Suppressor macrophage (primary cell): Measurements from ENCODE around the gene CEACAM3.
"Not testable (repeated sequence)": the region's sequence is repeated elsewhere in the genome, so short reads cannot be mapped to it uniquely, and the experiment has no call there.

Experiments used
- DNase-seq, 4 experiments: peaks; one replicate each; pipeline ENCODE4 v3.0.0-alpha.2; 2020 to 2022
- total RNA-seq, 17 experiments: gene quantifications; one replicate each; lab custom pipeline; 2026; ENCODE audit warnings: mixed read lengths in 6 of 17, inconsistent platforms in 3 of 17; lab: John Stamatoyannopoulos, UW

CEACAM3 gene
- 0 to 2.1 (median 0.10) reads per million in 17 experiments for total RNA-seq

GRCh38 chr19:41796362-41796761 lies at the start of gene CEACAM3:
CEACAM3 (plus strand) TSS chr19:41796587; CDS start chr19:41796678, 91 bp downstream.
- DNase-seq = peak; percentile 59 to 71 (median 66)

GRCh38 chr19:41746593-41747227 lies 49.7 kb upstream of the CEACAM3 start:
- DNase-seq = peak; percentile 61 to 77 (median 69)

- no peak for DNase-seq
Measured at GRCh38 chr19:41748012-41748411, 48.4 kb upstream of the CEACAM3 start.

GRCh38 chr19:41750248-41751134 lies 45.9 kb upstream of the CEACAM3 start:
- peak in 2 of 4 experiments; percentile 5 to 14 for DNase-seq

GRCh38 chr19:41753159-41753558 lies 43.2 kb upstream of the CEACAM3 start:
- peak; percentile 68 to 91 (median 85) for DNase-seq

GRCh38 chr19:41753936-41754529 lies 42.4 kb upstream of the CEACAM3 start:
- DNase-seq = peak; percentile 65 to 82 (median 72)

- DNase-seq = peak in 3 of 4 experiments; percentile 14 to 35 (median 29)
Measured at GRCh38 chr19:41755328-41755913, 41.0 kb upstream of the CEACAM3 start, which contains the start of gene CEACAM6. CEACAM6 (plus strand) TSS chr19:41755530; CDS start chr19:41755639, 109 bp downstream.

GRCh38 chr19:41758846-41759245 lies 37.5 kb upstream of the CEACAM3 start:
- DNase-seq = no peak

- DNase-seq = no peak
Measured at GRCh38 chr19:41767115-41767514, 29.3 kb upstream of the CEACAM3 start.

GRCh38 chr19:41768105-41768504 lies 28.3 kb upstream of the CEACAM3 start:
- not testable (repeated sequence) for DNase-seq

- DNase-seq = no peak
Measured at GRCh38 chr19:41769608-41770007, 26.8 kb upstream of the CEACAM3 start.

GRCh38 chr19:41771410-41771809 lies 25.0 kb upstream of the CEACAM3 start:
- no peak for DNase-seq

- DNase-seq = no peak
Measured at GRCh38 chr19:41774515-41774980, 21.8 kb upstream of the CEACAM3 start.

- no peak for DNase-seq
Measured at GRCh38 chr19:41776700-41777099, 19.7 kb upstream of the CEACAM3 start.

- DNase-seq = no peak
Measured at GRCh38 chr19:41783612-41784011, 12.8 kb upstream of the CEACAM3 start.

- DNase-seq = no peak
Measured at GRCh38 chr19:41784312-41784711, 12.1 kb upstream of the CEACAM3 start.

GRCh38 chr19:41784743-41785142 lies 11.6 kb upstream of the CEACAM3 start:
- peak; percentile 46 to 63 (median 54) for DNase-seq

GRCh38 chr19:41785653-41786052 lies 10.7 kb upstream of the CEACAM3 start:
- DNase-seq = peak; percentile 82 to 89 (median 87)

GRCh38 chr19:41787055-41787454 lies 9.3 kb upstream of the CEACAM3 start:
- DNase-seq = no peak

- DNase-seq = not testable (repeated sequence)
Measured at GRCh38 chr19:41788518-41788917, 7.9 kb upstream of the CEACAM3 start.

- not testable (repeated sequence) for DNase-seq
Measured at GRCh38 chr19:41789053-41789452, 7.3 kb upstream of the CEACAM3 start.
